Activated CD8-positive, alpha-beta T cell treated with anti-CD3 and anti-CD28 coated beads for 36 hours (primary cell): ENCODE measurements around the gene TBC1D25. TPM values are rescaled to one million over a fixed set of nuclear protein-coding genes. Genes with fewer than 3 reads are reported as not detected.

Experiments used
- ATAC-seq: fragments of 200-7000 bp; cut with Tn5 transposase; one replicate; pipeline ENCODE4 v1.10.0; 2021; ENCODE audit warnings: mild to moderate bottlenecking, moderate library complexity
- CTCF ChIA-PET: fragments of 350-600 bp; sonication (Branson Sonifier 250); formaldehyde crosslinking; loops from one replicate; lab custom pipeline; 2021; ENCODE audit warnings: antibody characterized with exemption; lab: Charles Lee
- POLR2A ChIA-PET: fragments of 350-600 bp; sonication (Branson Sonifier 250); formaldehyde crosslinking; loops from one replicate; lab custom pipeline; 2021; ENCODE audit warnings: antibody characterized with exemption; lab: Charles Lee
- DNase-seq: peaks from one replicate; pipeline ENCODE4 v3.0.0-alpha.2; 2020
- H3K27ac Mint-ChIP-seq: one replicate; pipeline ENCODE4 v1.8.0; 2021; ENCODE audit warnings: mild to moderate bottlenecking, mixed read lengths
- H3K27me3 Mint-ChIP-seq: one replicate; pipeline ENCODE4 v1.8.0; 2021; ENCODE audit warnings: mixed read lengths
- H3K36me3 Mint-ChIP-seq: one replicate; pipeline ENCODE4 v1.8.0; 2021; ENCODE audit warnings: low read depth, mixed read lengths
- H3K4me1 Mint-ChIP-seq: one replicate; pipeline ENCODE4 v1.8.0; 2021; ENCODE audit warnings: low read depth, mixed read lengths
- H3K4me3 Mint-ChIP-seq: one replicate; pipeline ENCODE4 v1.8.0; 2021; ENCODE audit warnings: mild to moderate bottlenecking, moderate library complexity, mixed read lengths
- H3K9me3 Mint-ChIP-seq: one replicate; pipeline ENCODE4 v1.8.0; 2021; ENCODE audit warnings: mixed read lengths
- CTCF ChIP-seq: fragments of 200-600 bp; IDR thresholded peaks from one replicate; pipeline ENCODE4 v1.8.0; 2022; ENCODE audit warnings: antibody characterized with exemption, mild to moderate bottlenecking
- intact Hi-C: fragments of 100-400 bp; cut with micrococcal nuclease; formaldehyde crosslinking; loops from one replicate; pipeline ENCODE4 v1.10.0; 2022
- total RNA-seq, 2 experiments: library from RNA; stranded (reverse); gene quantifications; one replicate each; pipeline ENCODE4 v1.2.3, GENCODE V29; 2021

Gene TBC1D25
- total RNA-seq, 2 experiments from 2014 or later: 11.4 to 11.9 TPM

- Mint-ChIP-seq H3K4me1 (peaks cover 2% of the 10 kb centered on the region), H3K36me3 (peaks cover 3% of the 10 kb centered on the region), H3K27ac (no peak overlapping the region), H3K9me3 (no peaks in the 10 kb centered on the region), H3K4me3 (no peak overlapping the region), H3K27me3 (no peaks in the 10 kb centered on the region)
- intact Hi-C loops: no loop called here
- ChIA-PET CTCF (no interaction called here), POLR2A (no interaction called here)
- no peak for TF ChIP-seq CTCF
- no peak for ATAC-seq
- DNase-seq: no peak
Observed at GRCh38 chrX:48584698-48585097, 45.2 kb downstream of the TBC1D25 start.

GRCh38 chrX:48589482-48590162, 50.1 kb downstream of the TBC1D25 start:
- ChIA-PET POLR2A (interaction anchor here (0.6 to 2.4 kb wide), 4 partner anchors 11 to 94 kb away, joined by 3 to 8 read pairs (median 3); partner anchors contain the start of genes RBM3 and WAS), CTCF (no interaction called here)
- H3K27me3 Mint-ChIP-seq: no peaks in the 10 kb centered on the region
- intact Hi-C loops: no loop called here
- H3K4me3 Mint-ChIP-seq: no peak overlapping the region
- no peaks in the 10 kb centered on the region for H3K36me3 Mint-ChIP-seq
- DNase-seq (no peak), ATAC-seq (no peak)
- no peaks in the 10 kb centered on the region for H3K4me1 Mint-ChIP-seq
- no peak for TF ChIP-seq CTCF
- H3K27ac Mint-ChIP-seq: no peak overlapping the region
- no peaks in the 10 kb centered on the region for H3K9me3 Mint-ChIP-seq

- ChIA-PET POLR2A (interaction anchor here (0.7 to 2.4 kb wide), 3 partner anchors 12 to 94 kb away, joined by 3 to 8 read pairs (median 3); partner anchors contain the start of gene WAS), CTCF (no interaction called here)
- Mint-ChIP-seq H3K4me1 (no peaks in the 10 kb centered on the region), H3K9me3 (no peaks in the 10 kb centered on the region), H3K27me3 (no peaks in the 10 kb centered on the region), H3K27ac (no peak overlapping the region), H3K4me3 (no peak overlapping the region), H3K36me3 (no peaks in the 10 kb centered on the region)
- no peak for DNase-seq
- TF ChIP-seq CTCF: no peak
- ATAC-seq: no peak
- intact Hi-C loops: no loop called here
Observed at GRCh38 chrX:48590203-48591103, 50.9 kb downstream of the TBC1D25 start.

GRCh38 chrX:48591255-48591791, 51.8 kb downstream of the TBC1D25 start:
- intact Hi-C loops: no loop called here
- ChIA-PET POLR2A (interaction anchor here (0.8 to 1.3 kb wide), 2 partner anchors 93 to 210 kb away, joined by 3 to 4 read pairs; partner anchors contain the start of genes HDAC6 and WAS), CTCF (no interaction called here)
- Mint-ChIP-seq H3K9me3 (no peaks in the 10 kb centered on the region), H3K27me3 (no peaks in the 10 kb centered on the region), H3K36me3 (no peaks in the 10 kb centered on the region), H3K4me3 (no peak overlapping the region), H3K4me1 (no peaks in the 10 kb centered on the region), H3K27ac (no peak overlapping the region)
- no peak for TF ChIP-seq CTCF
- DNase-seq (no peak), ATAC-seq (no peak)
